Measurements from ENCODE around the gene TSKU. TPM values are rescaled to one million over a fixed set of nuclear protein-coding genes. Genes with fewer than 3 reads are reported as not detected.
"Not testable (repeated sequence)": the region's sequence is repeated elsewhere in the genome, so short reads cannot be mapped to it uniquely, and the experiment has no call there.

The TSKU gene
- 100 to 1,000 TPM in 1 of 3 donors, 10 to 100 TPM in 2; 51.1 to 360 (median 65.1) TPM for total RNA-seq

GRCh38 chr11:76783294-76783895 is at the start of gene TSKU:
Gene TSKU, plus strand, starts transcription at chr11:76783356. Its CDS starts 12,261 bp downstream, at chr11:76795617.
- Histone ChIP-seq H3K9me3 (no peaks in the 10 kb centered on the region), H3K4me1 (peaks cover 23 to 36% of the 10 kb centered on the region in 2 donors), H3K27me3 (no peaks in the 10 kb centered on the region), H3K4me3 (peak within 1 kb of the TSS; percentile 90 to 94 (median 90)), H3K36me3 (no peaks in the 10 kb centered on the region), H3K27ac (peak within 1 kb of the TSS; percentile 93 to 99)
- intact Hi-C loops (cut with DNase I; ENCODE audit: low total_unique reads): no loop called here
- TF ChIP-seq POLR2AphosphoS5 (IDR thresholded peaks at IDR 0.05) (peak in 2 of 3 donors; percentile 5 to 6), POLR2A (IDR thresholded peaks at IDR 0.05) (no peak)
- no peak for DNase-seq (ENCODE audit: low spot score in 2 of 2)

DNA sequence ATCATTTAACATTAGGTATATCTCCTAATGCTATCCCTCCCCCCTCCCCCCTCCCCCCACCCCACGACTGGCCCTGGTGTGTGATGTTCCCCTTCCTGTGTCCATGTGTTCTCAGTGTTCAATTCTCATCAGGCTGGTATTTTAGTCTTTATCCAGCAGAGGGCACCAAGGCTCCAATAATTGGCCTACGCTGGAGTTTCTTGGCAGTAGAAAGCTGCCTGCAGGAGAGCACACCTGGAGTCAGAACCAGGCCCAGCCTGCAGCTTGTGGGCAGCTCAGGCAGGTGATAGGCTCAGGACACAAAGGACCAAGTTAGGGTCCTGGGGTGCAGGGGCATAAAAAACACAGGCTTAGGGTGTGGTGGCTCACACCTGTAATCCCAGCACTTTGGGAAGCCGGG is 49.2 kb upstream of the TSKU start:
- H3K4me3 ChIP-seq, H3K36me3 ChIP-seq, H3K4me1 ChIP-seq, H3K27ac ChIP-seq, H3K27me3 ChIP-seq, H3K9me3 ChIP-seq: not testable (repeated sequence)
- intact Hi-C loops (cut with DNase I; ENCODE audit: low total_unique reads): loop anchor here (1.0 kb wide), 1 partner anchor 60 kb away; no protein-coding TSS in a partner anchor
- TF ChIP-seq CTCF (IDR thresholded peaks at IDR 0.05) (peak in 2 of 3 donors; percentile 80 to 88), POLR2AphosphoS5 (IDR thresholded peaks at IDR 0.05) (peak in 2 of 3 donors; percentile 39 to 46)
- peak in 1 of 2 donors; percentile 46 for DNase-seq (ENCODE audit: low spot score in 2 of 2)

DNA sequence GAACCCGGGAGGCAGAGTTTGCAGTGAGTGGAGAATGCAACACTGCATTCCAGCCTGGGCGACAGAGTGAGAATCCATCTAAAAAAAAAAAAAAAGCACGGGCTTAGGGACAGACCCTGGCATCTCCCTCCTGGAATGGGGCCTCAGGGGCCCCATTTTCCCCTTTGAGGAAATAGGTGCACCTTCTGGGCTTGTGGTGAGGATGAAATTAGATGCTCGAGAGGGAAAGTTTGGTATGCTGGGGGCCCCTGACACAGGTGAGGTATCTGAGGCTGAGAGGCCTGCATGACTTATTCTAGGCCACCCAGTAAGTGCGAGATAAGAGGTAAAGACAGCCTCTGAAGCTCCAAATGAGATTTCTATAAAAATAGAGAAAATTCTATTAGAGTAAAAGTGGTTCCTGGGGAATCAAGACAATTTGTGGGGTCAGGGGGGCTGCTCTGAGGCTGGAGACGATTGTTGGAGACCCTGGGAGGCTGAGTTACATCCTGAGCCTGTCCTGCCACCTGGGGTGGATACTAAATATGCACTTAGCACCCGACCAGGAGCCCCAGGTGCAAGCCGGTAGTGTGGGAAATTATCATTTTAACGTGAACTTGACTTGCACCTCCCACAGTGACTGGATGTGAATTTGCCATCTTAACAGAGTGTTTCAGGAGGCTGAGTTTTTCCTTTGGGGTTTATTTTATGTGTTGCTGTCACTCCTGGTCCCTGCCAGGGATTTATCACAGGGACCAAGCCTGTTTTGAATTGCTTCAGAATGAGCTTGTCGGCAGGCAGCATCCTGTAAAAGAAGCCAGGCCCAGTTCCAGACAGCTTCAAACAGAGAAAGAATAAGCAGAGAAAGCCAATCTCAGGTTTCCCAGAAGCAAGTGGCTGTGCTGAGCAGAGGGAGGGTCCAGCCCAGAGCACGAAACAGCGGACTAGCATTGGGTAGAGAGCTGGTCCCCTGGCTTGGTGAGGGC is 48.4 kb upstream of the TSKU start:
- Histone ChIP-seq H3K9me3 (no peaks in the 10 kb centered on the region), H3K36me3 (no peaks in the 10 kb centered on the region), H3K4me3 (no peak overlapping the region), H3K27me3 (no peaks in the 10 kb centered on the region), H3K27ac (no peak overlapping the region), H3K4me1 (no peaks in the 10 kb centered on the region)
- intact Hi-C loops (cut with DNase I; ENCODE audit: low total_unique reads): loop anchor here (1.0 kb wide), 1 partner anchor 60 kb away; no protein-coding TSS in a partner anchor
- TF ChIP-seq POLR2A (IDR thresholded peaks at IDR 0.05) (no peak), CTCF (IDR thresholded peaks at IDR 0.05) (no peak)
- DNase-seq (ENCODE audit: low spot score in 2 of 2): no peak

GRCh38 chr11:76735841-76736240 is 47.3 kb upstream of the TSKU start:
- no peaks in the 10 kb centered on the region for H3K9me3 ChIP-seq
- no peak overlapping the region for H3K27ac ChIP-seq
- DNase-seq (ENCODE audit: low spot score in 2 of 2): no peak
- intact Hi-C loops (cut with DNase I; ENCODE audit: low total_unique reads): no loop called here
- no peaks in the 10 kb centered on the region for H3K4me1 ChIP-seq
- no peaks in the 10 kb centered on the region for H3K27me3 ChIP-seq
- no peaks in the 10 kb centered on the region for H3K36me3 ChIP-seq
- TF ChIP-seq CTCF (IDR thresholded peaks at IDR 0.05): no peak
- no peak for TF ChIP-seq POLR2A (IDR thresholded peaks at IDR 0.05)
- TF ChIP-seq POLR2AphosphoS5 (IDR thresholded peaks at IDR 0.05): no peak
- H3K4me3 ChIP-seq: no peak overlapping the region

DNA sequence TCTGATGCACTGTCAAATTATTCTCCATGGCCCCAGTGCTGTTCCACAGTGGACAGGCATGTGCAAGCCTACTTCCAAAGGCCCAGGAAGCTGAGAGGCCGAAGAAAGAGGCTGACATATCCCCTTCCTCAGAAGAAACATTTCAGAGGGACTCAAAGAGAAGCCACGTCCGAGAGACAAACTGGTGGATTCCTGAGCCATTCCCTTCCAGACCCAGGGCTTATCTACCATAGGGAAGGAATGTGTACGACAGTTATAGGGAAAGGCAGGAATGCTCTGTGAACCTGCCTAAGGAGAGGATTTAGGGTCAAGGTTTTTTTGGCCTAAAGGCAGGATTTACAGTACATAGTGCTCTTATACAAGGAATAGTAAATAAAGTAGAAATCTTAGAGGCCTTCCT is 46.9 kb upstream of the TSKU start:
- no peak for DNase-seq (ENCODE audit: low spot score in 2 of 2)
- H3K4me1 ChIP-seq: no peaks in the 10 kb centered on the region
- H3K4me3 ChIP-seq: no peak overlapping the region
- H3K27ac ChIP-seq: no peak overlapping the region
- TF ChIP-seq CTCF (IDR thresholded peaks at IDR 0.05) (no peak), POLR2AphosphoS5 (IDR thresholded peaks at IDR 0.05) (no peak), POLR2A (IDR thresholded peaks at IDR 0.05) (no peak)
- H3K27me3 ChIP-seq: no peaks in the 10 kb centered on the region
- no peaks in the 10 kb centered on the region for H3K36me3 ChIP-seq
- intact Hi-C loops (cut with DNase I; ENCODE audit: low total_unique reads): no loop called here
- H3K9me3 ChIP-seq: no peaks in the 10 kb centered on the region
